PC-9 (cell line): ENCODE data around the gene NAA10.

ENCODE experiments used
- EZH2 ChIP-seq: fragments of 200-600 bp; sonication (generic); IDR thresholded peaks from 2 replicates; pipeline ENCODE4 v1.8.0; 2017; ENCODE audit warnings: antibody characterized with exemption, low read depth
- TF ChIP-seq, protein P1 (sequence below): fragments of 200-600 bp; sonication (generic); conservative IDR thresholded peaks from 2 replicates; pipeline ENCODE4 v1.6.1; 2017; ENCODE audit warnings: mixed run types, antibody characterized with exemption, mild to moderate bottlenecking, moderate library complexity

DNA sequence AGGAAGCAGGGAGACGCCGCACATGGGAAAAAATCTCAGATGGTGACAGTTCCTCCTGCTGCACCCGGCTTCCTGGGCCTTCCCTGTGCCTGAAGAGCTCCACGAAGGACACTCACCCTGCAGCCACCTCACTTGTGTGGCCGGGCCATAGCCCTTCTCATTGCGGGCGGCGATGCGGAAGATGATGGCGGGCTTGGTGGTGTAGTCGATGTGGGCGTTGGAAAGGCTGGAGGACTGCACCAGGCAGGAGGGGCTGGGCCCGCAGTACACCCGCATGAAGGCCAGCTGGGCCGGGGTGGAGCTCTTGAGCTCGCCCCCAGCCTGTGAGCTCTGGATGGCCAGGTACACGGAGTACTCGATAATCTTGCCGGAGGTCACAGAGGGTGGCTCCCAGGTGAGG is 15.3 kb upstream of the NAA10 start:
- TF ChIP-seq, protein P1, sequence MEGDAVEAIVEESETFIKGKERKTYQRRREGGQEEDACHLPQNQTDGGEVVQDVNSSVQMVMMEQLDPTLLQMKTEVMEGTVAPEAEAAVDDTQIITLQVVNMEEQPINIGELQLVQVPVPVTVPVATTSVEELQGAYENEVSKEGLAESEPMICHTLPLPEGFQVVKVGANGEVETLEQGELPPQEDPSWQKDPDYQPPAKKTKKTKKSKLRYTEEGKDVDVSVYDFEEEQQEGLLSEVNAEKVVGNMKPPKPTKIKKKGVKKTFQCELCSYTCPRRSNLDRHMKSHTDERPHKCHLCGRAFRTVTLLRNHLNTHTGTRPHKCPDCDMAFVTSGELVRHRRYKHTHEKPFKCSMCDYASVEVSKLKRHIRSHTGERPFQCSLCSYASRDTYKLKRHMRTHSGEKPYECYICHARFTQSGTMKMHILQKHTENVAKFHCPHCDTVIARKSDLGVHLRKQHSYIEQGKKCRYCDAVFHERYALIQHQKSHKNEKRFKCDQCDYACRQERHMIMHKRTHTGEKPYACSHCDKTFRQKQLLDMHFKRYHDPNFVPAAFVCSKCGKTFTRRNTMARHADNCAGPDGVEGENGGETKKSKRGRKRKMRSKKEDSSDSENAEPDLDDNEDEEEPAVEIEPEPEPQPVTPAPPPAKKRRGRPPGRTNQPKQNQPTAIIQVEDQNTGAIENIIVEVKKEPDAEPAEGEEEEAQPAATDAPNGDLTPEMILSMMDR: no peak
- TF ChIP-seq EZH2: no peak
